HG03175 (cell line): Measurements from ENCODE around the gene TMEM132A.

Source experiments
- ATAC-seq: cut with Tn5 transposase; IDR thresholded peaks from one replicate; pipeline ENCODE4 v1.9.1; 2021; ENCODE audit warnings: mild to moderate bottlenecking, moderate library complexity; ENCODE audit not compliant: unreplicated experiment

Gene TMEM132A

GRCh38 chr11:60919956-60920355, 4.3 kb upstream of the TMEM132A start:
- ATAC-seq, result no peak

GRCh38 chr11:60921259-60921658, 3.0 kb upstream of the TMEM132A start:
- ATAC-seq, result no peak

GRCh38 chr11:60921777-60922335, 2.4 kb upstream of the TMEM132A start:
- ATAC-seq, result no peak

GRCh38 chr11:60922906-60923305, 1.4 kb upstream of the TMEM132A start:
- ATAC-seq, result no peak

GRCh38 chr11:60923326-60923725, 934 bp upstream of the TMEM132A start:
- ATAC-seq, result no peak

- no peak for ATAC-seq
Observed at GRCh38 chr11:60923800-60924109, 505 bp upstream of the TMEM132A start.

- no peak for ATAC-seq
Observed at GRCh38 chr11:60924906-60925853, 920 bp downstream of the TMEM132A start.

- no peak for ATAC-seq
Observed at GRCh38 chr11:60925868-60926267, 1.6 kb downstream of the TMEM132A start.

GRCh38 chr11:60926500-60926899, 2.2 kb downstream of the TMEM132A start:
- ATAC-seq, result no peak

- ATAC-seq, result no peak
Observed at GRCh38 chr11:60927061-60927592, 2.9 kb downstream of the TMEM132A start.

- no peak for ATAC-seq
Observed at GRCh38 chr11:60927600-60927999, 3.3 kb downstream of the TMEM132A start.

GRCh38 chr11:60928563-60929001, 4.3 kb downstream of the TMEM132A start:
- ATAC-seq, result no peak

- ATAC-seq, result no peak
Observed at GRCh38 chr11:60929764-60930163, 5.5 kb downstream of the TMEM132A start.

GRCh38 chr11:60930394-60930793, 6.1 kb downstream of the TMEM132A start:
- ATAC-seq, result no peak

- ATAC-seq, result no peak
Observed at GRCh38 chr11:60931917-60932316, 7.7 kb downstream of the TMEM132A start.

- ATAC-seq, result no peak
Observed at GRCh38 chr11:60932605-60933356, 8.5 kb downstream of the TMEM132A start.

GRCh38 chr11:60933416-60934123, 9.3 kb downstream of the TMEM132A start:
- no peak for ATAC-seq

GRCh38 chr11:60934124-60934789, 10.0 kb downstream of the TMEM132A start:
- no peak for ATAC-seq

GRCh38 chr11:60934790-60935605, 10.7 kb downstream of the TMEM132A start:
- ATAC-seq, result no peak
